Upper lobe of left lung (tissue), 4 donors: ENCODE data around the gene KCNK3.

ENCODE experiments used
- CTCF ChIP-seq, 6 experiments: fragments of 450-650 bp in 4 of 6; fragments of 200-600 bp in 2 of 6; sonication (generic) in 2 of 6; IDR thresholded peaks; one replicate each; pipeline ENCODE4 v1.5.1; 2016 to 2019; ENCODE audit warnings: antibody characterized with exemption in 6 of 6
- EP300 ChIP-seq, 4 donors: sonication (generic); formaldehyde crosslinking; IDR thresholded peaks; one replicate each; pipeline ENCODE4 v1.5.1; 2017; ENCODE audit warnings: antibody characterized with exemption in 4 of 4, control low read depth in 2 of 4
- POLR2A ChIP-seq, 4 donors: fragments of 450-650 bp; IDR thresholded peaks; one replicate each; pipeline ENCODE4 v1.5.1; 2016 to 2017; ENCODE audit warnings: antibody characterized with exemption in 4 of 4, mild to moderate bottlenecking in 2 of 4
- POLR2AphosphoS5 ChIP-seq, 2 donors: sonication (generic); formaldehyde crosslinking; IDR thresholded peaks; one replicate each; pipeline ENCODE4 v1.5.1; 2017; ENCODE audit warnings: antibody characterized with exemption in 2 of 2

- TF ChIP-seq CTCF (IDR thresholded peaks at IDR 0.05) (no peak), POLR2AphosphoS5 (IDR thresholded peaks at IDR 0.05) (no peak), POLR2A (IDR thresholded peaks at IDR 0.05) (no peak), EP300 (IDR thresholded peaks at IDR 0.05) (no peak)
Measured at GRCh38 chr2:26694001-26694400, 1.5 kb downstream of the KCNK3 start.
